T-helper 1 cell (primary cell): ENCODE measurements around the gene FAM240A.

Experiments used
- DNase-seq, 5 donors: peaks; one replicate each; pipeline ENCODE4 v3.0.0-alpha.2; 2012 to 2020

The FAM240A gene

DNA sequence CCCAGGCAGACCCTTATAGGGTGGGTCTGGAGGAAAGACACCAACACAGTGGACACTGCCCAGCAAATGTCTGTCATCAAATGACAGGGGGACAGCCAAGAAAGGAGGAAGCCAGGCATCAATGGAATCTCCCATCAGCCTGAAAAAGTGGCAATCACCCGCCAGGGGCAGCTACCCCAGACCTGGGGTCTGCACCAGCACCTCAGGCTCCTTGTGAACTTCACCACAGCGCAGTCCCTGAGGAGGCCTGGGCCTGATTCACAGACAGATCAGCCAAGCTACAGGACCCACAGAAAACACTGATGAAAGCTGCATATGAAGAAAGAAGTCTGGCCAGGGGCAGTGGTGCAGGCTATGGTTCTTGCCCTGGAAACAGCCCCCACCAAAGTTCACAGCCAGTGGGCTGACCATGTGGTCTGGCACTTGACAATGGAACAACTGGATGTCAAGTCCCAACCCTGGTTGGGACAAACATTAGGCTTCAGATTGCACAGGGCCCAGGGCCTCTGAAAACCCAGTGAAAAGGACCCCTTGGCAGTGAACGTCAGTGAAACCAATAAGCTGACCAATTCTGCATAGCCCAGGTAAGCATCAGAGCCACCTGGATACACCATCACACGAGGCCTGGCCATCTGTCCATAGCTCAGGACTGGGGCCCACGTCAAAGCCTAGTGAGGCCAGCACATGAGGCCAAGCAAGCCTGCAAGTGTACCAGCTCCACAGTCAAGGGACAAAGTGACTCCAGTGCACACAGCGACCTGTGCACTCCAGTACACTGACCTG is 52.1 kb downstream of the FAM240A start:
- DNase-seq, result no peak

DNA sequence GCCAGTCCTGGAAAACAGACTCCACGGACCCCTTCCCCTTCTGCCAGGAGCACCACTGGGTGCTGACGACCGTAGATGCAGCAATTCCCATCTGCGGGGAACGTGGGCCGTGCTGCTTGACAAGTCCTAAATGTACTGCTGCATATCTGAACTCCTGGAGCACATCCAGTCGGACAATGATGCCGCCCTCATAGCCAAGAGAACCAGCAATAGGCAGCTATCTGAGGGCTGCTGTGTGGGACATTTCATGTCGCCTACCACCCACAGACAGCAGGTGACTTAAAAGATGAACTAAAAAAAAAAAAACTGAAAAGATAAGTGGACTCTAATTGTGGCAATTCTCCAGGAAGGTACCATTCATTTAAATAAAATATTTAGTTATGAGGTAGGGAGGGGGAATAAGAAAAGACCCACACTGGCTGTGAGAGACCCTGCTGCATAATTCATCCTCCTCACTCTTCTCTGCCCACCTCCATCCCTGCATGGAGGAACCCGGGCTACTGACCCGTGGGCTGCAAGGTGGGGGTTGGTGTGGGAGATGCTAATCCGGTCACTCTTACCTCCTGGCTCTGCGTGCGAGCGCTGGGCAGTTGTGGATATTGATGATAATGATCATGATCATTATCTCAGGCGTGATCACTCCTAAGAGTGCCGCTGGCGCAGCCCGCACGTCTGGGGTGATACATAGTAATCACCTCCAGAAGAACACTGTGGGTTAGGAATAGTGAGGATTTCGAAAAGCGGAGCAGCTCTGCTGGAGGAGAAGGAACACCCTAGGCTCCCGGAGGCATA is 52.8 kb downstream of the FAM240A start:
- DNase-seq, result no peak

DNA sequence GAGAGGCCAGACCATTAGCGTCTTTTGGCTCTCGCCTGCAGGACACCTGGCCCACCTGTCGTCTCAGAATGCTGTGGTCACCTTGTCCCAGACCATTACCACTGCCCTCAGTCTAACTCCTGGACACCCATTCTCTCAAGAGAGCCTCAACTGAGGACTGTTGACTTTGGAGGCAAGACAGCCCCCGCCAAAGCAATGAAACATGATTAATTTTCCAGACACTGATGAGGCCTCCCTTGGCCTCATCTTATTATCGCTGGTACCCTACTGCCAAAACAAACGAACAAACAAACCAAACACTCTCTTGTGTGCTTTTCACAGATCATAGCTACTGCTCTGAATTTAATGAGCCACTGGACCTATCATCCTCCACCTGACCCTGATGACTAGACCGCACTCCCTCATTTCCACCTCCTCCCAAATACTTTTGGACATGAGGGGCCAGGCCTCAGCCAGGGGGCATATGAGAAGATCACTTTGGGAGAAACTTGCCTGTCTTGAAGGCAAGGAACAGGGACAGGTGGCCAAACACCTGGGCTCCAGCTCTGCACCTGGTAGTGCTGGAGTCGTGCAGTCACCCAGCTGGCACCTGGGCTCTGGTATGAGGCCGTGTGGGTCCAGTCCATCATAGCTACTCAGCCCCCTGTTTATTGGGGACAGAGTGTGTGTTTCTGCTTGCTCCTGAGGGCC is 53.6 kb downstream of the FAM240A start:
- no peak for DNase-seq

DNA sequence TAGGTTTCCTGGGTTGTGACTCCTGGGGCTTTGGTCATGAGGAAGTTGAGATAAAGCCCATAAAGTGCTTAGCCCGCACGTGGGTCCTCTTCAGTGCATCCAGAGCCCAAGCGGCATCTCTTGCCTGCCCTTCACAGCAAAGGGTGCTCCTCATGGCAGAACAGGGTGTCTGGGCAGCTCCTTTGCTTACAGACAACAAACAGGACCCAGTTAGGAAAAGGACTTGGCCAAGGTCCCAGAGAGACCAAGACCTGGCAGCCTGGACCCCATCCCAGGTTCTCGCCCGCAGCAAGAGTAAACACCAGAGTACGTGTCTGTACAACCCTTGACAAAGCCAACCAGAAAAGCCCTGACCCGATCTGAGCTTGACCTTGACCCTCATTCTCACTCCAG is 54.1 kb downstream of the FAM240A start:
- no peak for DNase-seq

DNA sequence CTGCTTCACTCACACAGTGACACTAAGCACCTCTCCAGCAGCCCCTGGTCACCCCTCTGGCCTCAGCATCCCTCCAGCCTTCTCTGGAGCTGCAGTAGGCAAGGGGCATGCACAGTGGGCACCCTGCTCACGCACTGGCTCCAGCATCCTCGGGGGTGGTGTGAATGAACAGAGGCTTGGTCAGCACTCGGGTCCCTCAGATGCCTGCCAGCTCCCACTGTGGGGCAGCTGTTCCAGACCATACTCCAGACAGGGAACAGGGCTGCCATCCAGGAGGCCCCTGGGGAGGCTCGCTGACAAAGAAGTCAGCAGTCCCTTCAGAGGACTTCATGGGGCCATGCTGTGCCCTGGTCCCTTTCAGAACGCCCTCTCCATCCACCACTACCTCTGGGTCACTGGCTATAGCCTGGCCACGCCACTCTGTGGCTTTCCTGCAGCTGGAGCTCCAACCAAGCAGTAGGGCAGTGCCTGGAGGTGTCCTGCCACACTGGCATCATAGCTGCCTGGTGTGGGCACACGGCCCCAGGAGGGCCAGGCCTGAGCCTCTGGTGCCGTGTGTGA is 54.8 kb downstream of the FAM240A start:
- DNase-seq, result no peak

DNA sequence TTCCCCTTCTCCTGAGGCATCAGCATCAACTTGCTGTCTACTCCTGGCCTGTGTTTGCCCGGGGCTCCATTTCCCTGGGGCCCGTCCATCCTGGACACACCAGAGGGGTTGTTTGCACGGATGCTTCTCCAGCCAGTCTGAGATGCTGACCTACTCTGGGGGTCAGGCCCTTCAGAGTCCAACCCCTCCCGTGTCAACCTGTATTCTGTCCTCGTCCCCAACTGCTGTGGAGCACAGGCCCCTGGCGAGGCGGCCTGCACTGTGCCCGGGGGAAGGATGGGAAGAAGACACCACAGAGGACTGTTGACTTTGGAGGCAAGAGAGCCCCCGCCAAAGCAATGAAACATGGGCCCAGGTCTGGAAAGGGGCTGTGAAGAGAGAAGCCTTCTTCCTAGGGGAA is 55.3 kb downstream of the FAM240A start:
- DNase-seq, result no peak

DNA sequence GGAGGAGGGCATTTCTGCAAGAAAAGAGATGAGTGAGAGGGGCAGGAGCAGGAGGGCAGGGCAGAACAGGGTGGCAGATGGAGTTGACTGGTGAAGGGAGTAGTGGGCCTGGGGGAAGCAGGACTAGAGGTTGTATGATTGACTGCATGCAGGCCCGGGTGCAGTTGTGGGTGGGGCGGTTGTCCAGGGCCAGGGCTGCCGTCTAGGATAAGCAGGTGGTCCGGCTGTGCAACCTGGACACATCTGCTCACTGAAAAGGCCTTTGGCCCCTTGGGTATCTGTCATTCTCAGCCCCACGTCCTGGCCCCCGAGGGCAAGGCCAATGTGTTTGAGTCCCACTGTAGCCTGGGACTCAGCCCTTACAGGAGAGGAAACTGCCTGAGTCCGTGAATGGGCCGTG is 55.8 kb downstream of the FAM240A start:
- DNase-seq, result no peak

DNA sequence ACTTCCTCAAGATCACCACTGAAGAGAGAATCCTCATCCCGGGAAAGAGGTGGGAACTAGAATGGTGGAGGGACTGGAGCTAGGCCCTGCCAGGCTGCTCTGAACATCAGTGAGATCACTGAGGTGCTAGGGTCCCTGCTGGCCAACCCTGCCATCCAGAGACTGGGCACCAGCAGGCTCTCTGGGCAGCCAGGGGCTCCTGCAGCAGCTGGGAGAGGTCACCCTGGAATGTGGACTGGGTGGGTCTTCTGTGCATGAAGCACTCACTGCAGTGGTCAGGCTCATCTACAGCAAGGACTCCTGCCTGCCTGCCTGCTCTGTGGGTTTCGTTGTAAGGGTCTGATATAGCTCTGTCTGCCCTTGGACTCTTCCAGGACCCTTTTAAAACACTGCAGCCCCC is 56.3 kb downstream of the FAM240A start:
- DNase-seq, result no peak

DNA sequence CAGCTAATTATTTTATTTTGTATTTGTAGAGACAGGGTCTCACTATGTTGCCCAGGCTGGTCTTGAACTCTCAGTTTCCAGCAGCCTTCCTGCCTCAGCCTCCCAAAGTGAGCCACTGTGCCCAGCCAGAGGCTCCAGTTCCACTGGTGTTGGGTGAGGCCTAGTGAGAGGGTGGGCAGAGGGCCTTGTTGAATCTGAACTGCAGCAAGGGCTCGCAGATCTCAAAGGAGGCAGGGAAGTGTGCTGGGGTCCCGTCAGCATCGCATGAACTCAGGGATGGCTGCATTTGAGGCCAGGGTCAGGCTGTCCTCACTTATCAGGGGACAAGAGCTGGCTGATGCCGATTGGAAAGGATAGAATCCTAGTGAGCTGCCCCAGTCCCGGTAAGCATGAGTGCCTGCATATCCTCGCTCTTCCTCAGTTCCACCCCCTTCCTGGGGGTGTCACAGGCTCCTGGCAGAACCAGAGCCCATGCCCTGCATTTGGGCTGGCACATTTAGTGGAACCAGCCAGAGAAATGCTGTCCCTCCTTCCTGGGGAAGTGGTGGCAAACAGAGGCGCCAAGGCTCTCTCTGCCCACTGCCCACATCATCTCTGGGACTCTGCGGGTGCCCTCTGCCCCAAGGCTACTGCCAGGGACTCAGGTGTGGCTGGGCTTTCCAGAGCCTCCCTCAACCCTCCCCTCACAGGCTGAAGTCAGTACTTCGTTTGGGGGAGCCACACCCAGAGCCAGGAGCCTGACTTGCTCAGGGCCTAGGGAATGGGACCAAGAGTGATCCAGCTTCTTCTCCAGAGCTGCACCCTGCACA is 57.1 kb downstream of the FAM240A start:
- DNase-seq, result no peak

DNA sequence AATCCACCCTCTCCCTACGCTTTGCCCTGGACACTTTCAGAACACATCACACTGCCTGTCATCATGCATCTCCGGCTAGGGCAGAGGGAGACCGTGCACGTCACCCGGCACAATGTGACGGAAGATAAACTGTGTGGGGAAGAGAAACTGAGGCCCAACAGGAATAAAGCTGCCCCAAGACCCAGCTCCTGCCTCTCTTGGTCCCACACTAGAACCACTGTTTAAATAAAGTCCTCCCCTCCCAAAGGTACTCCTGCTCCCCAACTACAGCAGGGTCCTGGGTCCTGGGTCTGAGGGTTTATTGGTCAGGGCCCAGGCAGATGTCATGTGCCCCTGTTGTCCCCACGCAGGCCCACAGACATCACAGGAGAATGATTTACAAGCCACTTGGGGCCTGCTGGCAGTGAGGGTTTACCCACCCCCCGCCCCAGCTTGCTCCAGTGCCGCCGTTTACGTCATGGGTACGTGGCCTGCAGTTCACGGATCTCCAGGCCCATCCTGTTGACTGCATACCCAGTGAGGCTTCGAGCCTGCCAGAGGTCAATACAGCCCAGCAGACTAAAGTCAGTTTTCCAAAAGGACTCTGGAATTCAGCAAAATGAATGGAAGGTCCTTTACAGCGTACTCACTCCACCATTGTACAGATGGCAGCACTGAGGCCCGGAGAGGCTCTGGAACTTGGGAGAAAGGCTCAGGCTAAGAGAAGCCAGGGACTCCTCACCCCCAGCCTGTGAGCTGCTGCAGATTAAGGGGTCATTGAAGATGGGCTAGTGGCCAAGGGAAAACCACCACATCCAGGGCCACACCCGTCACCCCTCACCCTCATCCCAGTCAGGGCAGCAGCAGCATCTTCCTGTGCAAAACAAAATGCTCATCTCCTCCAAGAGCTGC is 57.9 kb downstream of the FAM240A start:
- no peak for DNase-seq

DNA sequence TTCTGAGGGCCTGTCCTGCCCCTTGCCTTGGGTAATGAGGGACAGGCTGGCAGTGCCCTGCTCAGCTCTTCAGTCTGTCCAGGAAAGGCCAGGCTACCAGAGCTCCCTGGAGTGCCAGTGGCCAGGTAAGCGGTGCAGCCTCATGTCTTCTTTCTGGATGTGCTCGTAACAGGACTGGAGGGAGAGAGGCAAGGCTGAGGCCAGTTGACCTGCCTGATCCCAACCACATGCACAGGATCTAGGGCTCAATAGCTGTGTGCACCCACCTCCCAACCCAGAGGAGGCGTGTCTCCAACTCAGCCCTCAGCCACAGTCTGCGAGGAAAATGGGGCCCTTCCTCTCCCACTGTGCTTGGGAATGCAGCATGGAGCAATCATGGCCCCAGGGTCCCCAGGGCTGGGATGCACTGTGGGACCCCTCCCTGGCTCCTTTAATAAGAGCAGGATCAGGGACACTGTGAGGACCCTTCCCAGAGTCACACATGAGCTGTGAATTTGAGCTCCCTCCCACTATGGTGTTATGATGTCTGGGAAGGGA is 58.6 kb downstream of the FAM240A start:
- peak in 2 of 5 donors; percentile 1 to 7 for DNase-seq

DNA sequence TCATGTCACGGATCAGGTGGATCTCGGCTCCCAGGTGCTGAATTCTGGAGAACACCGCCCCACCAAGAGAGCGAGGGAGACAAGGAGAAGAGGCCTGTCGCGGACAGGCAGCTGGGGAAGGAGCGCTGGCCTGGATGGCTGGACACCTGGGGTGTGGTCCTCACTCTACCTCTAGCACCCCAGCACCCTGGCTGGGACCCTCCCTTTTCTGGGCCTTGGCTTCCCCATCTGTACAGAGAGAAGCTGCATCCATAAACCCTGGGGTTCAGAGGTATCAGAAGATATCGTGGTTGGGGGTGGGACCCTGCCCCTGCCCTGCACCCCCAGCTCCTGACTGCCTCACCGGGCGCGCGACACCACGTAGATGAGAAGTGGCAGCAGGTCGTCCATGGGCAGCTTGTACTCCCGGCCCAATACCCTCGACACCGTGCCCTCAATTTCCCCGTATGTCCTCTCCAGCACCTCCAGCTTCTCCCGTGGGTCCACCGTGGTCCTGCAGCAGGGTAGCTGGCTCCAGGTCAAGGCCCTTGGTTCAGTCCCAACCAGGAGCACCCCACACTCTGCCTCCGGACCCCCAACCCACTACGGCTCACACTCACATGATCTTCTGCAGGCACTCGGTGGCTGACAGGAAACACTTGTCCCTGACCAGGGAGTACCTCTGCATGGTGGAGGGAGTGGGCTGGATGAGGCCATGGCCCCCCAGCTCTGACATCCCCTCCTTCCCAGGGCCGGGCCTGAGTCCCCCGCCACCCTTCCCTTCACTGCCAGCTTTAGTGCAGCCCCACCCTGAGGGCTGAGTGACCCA is 59.4 kb downstream of the FAM240A start:
- peak in 2 of 5 donors; percentile 5 to 8 for DNase-seq

DNA sequence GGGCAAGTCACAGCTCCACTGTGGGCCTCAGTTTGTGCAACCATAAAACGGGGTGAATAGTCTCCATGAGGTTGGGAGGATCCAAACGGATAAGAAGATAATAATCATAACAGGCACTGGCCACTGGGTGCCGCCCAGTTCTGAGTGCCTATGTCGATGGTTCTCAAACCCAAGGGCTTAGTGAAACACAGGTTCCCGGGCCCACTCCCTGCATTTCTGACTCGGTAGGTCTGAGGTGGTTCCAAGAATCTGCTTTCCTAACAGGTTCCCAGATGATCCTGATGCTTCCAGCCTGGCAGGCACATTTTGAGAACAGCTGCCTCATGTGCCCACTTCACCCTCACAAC is 60.0 kb downstream of the FAM240A start:
- DNase-seq, result peak in 1 of 5 donors; percentile 1

DNA sequence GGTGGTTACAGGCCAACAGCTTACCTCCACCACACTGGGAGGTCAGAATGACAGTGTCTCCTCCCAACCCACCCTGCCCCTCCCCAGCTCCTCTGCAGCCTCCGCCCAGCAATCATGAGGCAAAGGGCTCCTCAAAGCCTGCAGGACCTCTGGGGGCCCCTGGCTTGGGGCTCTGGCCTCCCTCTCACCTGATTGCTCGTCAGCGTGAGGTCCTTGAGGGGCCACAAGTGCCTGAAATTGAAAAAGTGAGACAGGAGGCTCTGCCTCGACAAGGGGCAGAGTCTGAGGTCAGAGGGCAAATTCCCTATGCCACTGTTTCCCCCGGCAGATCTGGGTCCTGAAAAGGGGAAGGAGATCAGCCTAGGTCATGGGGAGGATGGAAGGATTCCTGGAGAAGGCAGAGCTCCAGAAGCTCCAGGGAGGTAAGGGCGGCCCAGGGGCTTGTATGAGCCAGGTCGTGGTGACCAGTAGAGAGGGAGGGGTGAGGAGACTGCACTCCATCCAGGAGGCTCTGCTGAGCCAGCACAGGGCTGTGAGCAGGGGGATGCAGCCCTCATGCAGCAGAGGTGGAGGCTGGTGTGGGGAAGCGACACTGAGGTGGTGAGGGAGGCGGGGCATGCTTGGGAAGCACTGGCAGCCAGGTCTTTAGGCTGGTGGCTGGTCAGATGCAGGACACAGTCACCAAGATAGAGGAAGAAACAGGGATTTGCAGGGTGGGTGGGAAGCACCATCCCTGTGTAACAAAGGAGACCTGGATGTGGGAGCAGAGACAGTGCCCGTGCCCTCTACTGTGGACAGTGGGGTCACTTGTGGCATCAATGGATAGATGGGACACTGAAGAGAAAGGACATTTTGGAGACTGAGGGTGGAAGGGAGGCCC is 61.1 kb downstream of the FAM240A start:
- peak in 1 of 5 donors; percentile 3 for DNase-seq

DNA sequence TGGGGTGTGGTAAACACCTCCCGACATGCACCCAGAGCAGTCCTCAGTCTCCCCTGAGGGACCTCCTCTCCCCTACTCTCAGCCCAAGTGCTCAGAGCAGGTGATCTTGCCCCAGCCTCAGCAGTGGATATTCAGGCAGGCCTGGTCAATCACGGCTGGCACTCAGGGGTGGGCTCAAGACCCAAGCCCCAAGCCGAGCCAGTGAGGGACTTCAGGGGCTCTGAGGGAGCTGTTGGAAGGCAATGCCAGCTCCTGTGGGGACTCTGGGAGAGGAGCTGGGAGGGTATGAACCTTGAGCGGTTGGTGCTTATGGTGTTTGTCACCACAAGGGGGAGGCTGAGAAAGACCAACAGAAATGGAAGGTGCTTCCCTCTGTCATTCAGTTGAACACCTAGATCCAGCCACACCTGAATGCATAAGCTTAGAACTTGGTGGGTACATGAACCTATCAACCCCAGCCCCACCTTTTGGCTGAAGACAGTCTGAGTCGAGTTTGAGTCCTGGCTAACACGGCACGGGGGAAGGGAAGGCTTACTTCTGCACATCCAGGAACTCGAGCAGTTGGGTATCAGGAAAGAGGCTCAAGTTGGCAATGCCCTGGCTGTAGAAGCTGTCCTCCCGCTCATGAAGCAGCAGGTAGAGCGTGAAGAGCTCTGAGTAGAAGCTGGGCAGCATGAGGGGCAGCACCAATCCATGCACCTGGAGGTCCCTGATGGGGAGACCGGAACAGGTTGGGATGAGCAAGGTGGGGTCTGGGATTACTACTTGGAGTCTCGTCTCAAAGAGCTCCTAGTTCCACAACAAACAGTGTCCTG is 61.9 kb downstream of the FAM240A start:
- peak in 1 of 5 donors; percentile 5 for DNase-seq

DNA sequence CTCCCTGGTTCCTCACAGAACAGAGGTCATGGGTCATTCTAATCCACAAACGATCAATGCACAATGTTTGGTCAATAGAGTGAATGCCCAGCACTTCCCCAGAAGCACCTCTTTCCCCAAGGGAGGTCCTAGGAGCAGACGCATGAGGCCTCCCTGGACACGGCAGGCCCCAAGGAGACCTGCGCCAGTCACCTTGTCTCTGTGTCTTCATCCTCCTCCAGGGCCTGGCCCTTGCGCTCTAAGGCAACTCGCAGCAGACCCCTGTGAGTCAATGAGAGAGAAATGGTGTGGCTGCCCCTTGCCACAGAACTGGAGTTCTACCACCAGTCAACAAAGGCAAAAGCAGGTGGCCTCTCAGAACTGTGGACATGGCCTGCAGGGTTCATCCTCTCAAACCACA is 63.1 kb downstream of the FAM240A start:
- DNase-seq, result peak in 1 of 5 donors; percentile 1
